B cell (primary cell): ENCODE data around the gene CFAP74.

Source experiments
- EZH2 ChIP-seq: IDR thresholded peaks from 2 replicates; pipeline ENCODE4 v1.6.1; 2012; ENCODE audit warnings: borderline replicate concordance, low read depth, mild to moderate bottlenecking, moderate library complexity, low read length; ENCODE audit not compliant: insufficient read depth, poor library complexity, severe bottlenecking
- TF ChIP-seq, protein P1 (sequence below): fragments of 200-600 bp; IDR thresholded peaks from one replicate; pipeline ENCODE4 v1.8.0; 2022; ENCODE audit warnings: antibody characterized with exemption, mild to moderate bottlenecking

DNA sequence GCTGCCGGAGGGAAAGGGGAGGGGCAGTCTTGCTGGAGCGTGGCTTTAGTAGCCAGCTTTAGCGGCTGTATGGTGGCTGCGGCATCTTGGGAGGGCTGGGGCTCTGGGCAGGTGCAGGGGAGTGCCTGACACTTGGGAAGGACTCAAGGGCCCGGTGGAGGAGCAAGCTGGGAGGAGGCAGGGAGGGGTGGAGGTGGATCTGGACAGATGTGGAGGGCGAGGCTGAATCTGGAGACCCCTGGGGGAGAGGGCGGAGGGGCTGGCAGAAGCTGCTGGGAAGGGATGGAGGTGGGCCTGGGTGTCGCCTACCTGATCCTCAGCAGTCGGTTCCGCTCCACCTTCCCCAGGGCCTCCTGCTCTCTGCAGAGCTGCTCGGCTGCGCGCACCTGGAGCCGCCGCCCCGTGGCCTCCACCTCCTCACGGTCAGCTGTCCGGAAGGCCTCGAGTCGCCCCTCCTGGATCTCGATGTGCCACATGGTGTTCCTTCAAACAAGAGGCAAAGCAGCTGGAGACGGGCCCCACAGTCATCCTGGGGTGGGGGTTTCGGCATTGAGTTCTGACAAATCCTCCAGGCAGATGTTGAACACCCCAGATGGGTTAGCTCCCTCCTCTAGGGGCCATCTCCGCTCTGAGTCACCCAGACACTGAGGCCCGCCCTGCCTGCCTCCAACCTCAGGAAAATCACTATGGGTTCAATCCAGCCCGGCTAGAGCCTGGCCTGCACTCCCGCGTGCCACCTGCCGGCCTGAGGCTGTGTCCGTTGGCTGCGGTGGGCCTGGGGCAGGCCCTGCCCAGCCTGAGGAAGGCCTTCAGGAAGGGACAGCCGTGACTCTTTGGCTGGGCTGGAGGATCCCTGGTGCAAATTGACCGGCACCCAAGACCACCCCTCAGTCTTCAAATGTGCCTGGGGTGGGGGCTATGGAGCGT lies 29.6 kb downstream of the CFAP74 start:
- TF ChIP-seq, protein P1, sequence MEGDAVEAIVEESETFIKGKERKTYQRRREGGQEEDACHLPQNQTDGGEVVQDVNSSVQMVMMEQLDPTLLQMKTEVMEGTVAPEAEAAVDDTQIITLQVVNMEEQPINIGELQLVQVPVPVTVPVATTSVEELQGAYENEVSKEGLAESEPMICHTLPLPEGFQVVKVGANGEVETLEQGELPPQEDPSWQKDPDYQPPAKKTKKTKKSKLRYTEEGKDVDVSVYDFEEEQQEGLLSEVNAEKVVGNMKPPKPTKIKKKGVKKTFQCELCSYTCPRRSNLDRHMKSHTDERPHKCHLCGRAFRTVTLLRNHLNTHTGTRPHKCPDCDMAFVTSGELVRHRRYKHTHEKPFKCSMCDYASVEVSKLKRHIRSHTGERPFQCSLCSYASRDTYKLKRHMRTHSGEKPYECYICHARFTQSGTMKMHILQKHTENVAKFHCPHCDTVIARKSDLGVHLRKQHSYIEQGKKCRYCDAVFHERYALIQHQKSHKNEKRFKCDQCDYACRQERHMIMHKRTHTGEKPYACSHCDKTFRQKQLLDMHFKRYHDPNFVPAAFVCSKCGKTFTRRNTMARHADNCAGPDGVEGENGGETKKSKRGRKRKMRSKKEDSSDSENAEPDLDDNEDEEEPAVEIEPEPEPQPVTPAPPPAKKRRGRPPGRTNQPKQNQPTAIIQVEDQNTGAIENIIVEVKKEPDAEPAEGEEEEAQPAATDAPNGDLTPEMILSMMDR, result no peak
- no peak for TF ChIP-seq EZH2
